GM12865 (cell line): ENCODE results near the gene FOXA1.

Source experiments
- DNase-seq: peaks from one replicate; pipeline ENCODE4 v3.0.0; 2010; ENCODE audit warnings: low read depth
- H3K4me3 ChIP-seq: 2 replicates; pipeline ENCODE4 v1.5.1; 2011; ENCODE audit warnings: mild to moderate bottlenecking, low read depth, low read length, control low read depth
- CTCF ChIP-seq: IDR thresholded peaks from 2 replicates; pipeline ENCODE4 v1.5.1; 2011; ENCODE audit warnings: low read length, control low read depth, low read depth, inconsistent platforms; ENCODE audit not compliant: insufficient read depth; ENCODE audit errors: missing control alignments

FOXA1 gene

GRCh38 chr14:37573356-37573755 is 21.7 kb downstream of the FOXA1 start:
- TF ChIP-seq CTCF: no peak
- DNase-seq: no peak
- H3K4me3 ChIP-seq: no peak overlapping the region

GRCh38 chr14:37571391-37571790 is 23.7 kb downstream of the FOXA1 start:
- no peak for DNase-seq
- H3K4me3 ChIP-seq: no peak overlapping the region
- TF ChIP-seq CTCF: no peak

- DNase-seq: no peak
- TF ChIP-seq CTCF: no peak
Observed at GRCh38 chr14:37569729-37570128, 25.3 kb downstream of the FOXA1 start.

GRCh38 chr14:37566811-37567371 is 28.2 kb downstream of the FOXA1 start:
- no peak for DNase-seq
- no peak for TF ChIP-seq CTCF

More at GRCh38 chr14:37569729-37570128, 25.3 kb downstream of the FOXA1 start:
- no peak overlapping the region for H3K4me3 ChIP-seq

GRCh38 chr14:37565550-37565949 is 29.5 kb downstream of the FOXA1 start:
- TF ChIP-seq CTCF: no peak
- H3K4me3 ChIP-seq: no peak overlapping the region
- no peak for DNase-seq

More at GRCh38 chr14:37566811-37567371, 28.2 kb downstream of the FOXA1 start:
- no peak overlapping the region for H3K4me3 ChIP-seq

- no peak for DNase-seq
- TF ChIP-seq CTCF: no peak
- no peak overlapping the region for H3K4me3 ChIP-seq
Observed at GRCh38 chr14:37563189-37563588, 31.9 kb downstream of the FOXA1 start.

- TF ChIP-seq CTCF: no peak
Observed at GRCh38 chr14:37559386-37559785, 35.7 kb downstream of the FOXA1 start.

More at GRCh38 chr14:37559386-37559785, 35.7 kb downstream of the FOXA1 start:
- no peak overlapping the region for H3K4me3 ChIP-seq
- DNase-seq: no peak
